HG03159 (cell line): ENCODE results near the gene SCGB1A1.

Experiments
- ATAC-seq: cut with Tn5 transposase; IDR thresholded peaks from one replicate; pipeline ENCODE4 v1.9.1; 2021; ENCODE audit warnings: mild to moderate bottlenecking, moderate library complexity; ENCODE audit not compliant: unreplicated experiment

SCGB1A1 gene

DNA sequence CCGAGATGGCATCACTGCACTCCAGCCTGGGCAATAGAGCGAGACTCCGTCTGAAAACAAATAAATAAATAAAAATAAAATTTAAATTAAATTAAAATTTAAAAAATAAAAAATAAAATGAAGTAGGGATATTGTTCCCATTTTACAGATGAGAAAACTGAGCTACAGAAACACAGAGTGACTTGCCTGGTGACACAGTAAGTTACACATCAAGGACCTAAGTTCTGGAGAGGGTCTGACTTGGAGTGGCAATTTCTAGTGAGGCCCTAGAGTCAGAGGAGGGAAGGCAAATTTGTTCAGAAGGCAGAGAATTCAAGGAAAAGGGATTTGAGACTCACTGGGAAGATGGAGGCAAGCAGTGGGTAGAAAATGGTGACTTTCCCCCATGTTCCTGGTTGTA, 2.0 kb downstream of the SCGB1A1 start:
- ATAC-seq, result no peak

DNA sequence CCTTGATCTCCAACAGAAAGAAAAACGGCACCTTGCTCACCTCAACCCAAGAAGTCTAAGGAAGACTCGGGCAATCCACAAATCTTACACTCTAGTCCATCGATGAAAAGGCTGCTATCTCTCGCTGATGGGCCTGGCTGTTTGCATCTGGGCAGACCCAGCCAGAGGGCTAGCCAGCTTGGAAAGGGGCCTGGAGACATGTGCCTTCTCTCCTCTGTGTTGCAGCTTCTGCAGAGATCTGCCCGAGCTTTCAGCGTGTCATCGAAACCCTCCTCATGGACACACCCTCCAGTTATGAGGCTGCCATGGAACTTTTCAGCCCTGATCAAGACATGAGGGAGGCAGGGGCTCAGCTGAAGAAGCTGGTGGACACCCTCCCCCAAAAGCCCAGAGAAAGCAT, 3.2 kb downstream of the SCGB1A1 start:
- ATAC-seq, result no peak

DNA sequence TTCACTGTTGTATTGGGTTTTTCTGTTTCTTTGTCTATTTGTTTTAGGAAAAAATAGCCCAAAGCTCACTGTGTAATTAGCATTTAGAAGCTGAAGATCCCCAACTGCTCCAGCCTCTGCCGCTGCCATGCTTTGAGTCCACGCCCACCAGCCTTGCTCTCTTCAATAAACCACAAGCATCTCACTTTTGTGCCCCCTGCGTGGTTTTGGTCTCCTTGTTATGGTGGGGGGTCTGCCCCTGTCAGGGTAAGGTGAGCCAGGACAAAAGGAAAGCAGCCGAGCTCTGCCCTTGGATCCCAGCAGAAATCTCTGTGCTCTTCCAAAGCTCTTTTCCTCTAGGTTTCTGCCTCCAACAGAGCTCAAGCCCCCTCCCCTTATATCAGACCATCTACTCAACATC, 4.2 kb downstream of the SCGB1A1 start:
- ATAC-seq, result no peak

DNA sequence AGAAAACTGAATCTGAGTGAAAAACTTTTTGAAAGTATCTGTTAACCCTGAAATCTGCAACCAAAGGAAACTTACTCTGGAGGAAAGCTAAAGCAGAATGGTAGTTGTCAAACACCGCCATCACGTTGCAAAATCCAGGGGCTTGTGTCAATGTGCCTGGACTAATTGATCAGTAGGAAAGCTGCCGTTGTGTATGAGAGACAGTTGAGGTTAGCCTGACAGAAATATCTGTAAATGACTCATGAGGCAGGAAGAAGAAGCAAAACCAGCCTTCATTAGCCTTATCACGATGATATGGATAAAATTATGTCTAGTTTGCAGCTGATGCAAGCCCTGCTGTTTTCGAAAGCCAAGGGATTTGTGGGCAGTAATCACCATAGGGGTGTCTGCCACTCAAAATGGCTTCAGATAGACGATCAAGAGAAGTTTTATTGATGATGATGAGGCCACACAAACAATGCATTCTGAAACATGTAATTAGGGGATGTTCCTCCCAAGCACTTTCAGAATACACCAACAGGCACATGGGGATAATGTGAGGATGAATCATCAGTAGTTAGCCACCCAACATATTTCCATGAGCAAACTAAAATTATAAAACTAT, 8.9 kb downstream of the SCGB1A1 start:
- ATAC-seq, result no peak

DNA sequence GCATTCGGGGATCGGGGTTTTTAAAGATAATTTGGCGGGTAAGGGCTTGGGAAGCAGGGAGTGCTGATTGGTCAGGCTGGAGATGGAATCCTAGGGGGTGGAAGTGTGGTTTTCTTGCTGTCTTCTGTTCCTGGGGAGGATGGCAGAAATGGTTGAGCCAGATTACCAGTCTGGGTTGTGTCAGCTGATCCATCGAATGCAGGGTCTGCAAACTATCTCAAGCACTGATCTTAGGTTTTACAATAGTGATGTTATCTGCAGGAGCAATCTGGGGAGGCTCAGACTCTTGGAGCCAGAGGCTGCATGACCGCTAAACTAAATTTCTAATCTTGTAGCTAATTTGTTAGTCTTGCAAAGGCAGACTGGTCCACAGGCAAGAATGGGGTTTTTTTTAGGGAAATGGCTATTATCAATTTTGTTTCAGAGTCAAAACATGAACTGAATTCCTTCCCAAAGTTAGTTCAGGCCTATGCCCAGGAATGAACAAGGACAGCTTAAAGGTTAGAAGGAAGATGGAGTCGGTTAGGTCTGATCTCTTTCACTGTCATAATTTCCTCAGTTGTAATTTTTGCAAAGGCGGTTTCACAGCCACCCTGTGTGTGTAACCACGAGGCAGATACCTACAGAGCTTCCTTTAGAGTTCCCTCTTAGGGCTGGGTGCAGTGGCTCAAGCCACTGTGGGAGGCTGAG, 10.2 kb downstream of the SCGB1A1 start:
- ATAC-seq, result no peak

DNA sequence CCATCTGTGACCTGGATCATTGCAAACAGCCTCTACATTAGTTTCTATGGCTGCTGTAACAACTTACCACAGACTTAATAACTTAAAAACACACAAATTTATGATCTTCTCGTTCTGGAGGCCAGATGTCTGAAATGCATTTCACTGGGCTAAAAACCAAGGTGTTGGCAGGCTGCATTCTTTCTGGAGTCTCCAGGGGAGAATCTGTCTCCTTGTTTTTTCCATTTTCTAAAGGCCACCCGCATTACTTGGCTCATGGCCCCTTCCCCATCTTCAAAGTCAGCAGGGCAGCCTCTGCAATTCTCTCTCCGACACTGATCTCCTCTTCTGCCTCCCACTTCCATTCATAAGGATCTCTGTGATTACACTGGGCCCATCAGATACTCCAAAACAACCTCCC, 11.6 kb downstream of the SCGB1A1 start:
- ATAC-seq, result no peak

DNA sequence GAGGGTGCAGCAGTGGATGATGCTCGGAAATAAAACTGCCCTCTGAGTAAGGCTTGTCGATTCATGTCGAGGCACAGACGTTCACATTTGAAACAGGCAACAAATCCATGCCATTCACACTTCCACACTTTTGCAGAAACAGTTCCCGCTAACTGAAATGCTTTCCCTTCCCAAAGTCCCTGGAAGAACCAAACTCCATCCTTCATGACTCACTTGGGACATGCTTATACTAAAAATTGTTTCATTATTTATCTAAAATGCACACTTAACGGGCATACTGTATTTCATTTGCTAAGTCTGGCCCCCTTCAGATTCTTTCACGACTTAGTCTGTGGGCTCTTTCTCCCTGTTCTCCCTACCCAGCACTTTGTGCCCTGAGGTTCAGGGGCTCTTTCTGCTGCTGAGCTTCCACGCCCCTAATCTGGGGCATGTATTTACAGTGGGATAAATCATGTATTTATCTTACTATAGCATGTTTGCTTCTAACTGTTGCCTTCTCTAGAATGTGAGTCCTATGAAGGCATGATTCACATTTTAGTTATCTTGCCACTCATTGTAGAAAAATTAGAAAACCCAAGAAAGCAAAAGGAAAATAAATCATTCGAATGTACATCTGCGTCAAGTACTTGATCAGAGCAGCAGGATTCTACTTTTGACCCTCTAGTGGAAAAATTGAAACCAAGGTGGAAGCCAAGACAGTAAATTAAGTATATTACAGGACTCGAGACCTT, 12.5 kb downstream of the SCGB1A1 start:
- no peak for ATAC-seq

DNA sequence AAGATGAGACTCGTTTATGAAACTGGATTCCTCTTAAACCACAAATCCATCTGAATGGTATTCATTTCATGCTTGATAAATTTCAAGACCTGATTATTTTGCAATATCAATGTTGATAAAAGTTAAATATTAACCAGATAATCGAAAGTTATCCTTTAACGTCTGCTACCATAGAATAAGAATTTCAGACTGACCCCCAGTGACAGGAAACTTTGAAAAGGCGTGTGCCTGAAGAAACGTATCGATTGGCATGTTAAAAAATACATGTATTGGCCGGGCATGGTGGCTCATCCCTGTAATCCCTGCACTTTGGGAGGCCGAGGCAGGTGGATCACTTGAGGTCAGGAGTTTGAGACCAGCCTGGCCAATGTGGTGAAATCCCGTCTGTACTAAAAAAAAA, 13.9 kb downstream of the SCGB1A1 start:
- ATAC-seq, result no peak

DNA sequence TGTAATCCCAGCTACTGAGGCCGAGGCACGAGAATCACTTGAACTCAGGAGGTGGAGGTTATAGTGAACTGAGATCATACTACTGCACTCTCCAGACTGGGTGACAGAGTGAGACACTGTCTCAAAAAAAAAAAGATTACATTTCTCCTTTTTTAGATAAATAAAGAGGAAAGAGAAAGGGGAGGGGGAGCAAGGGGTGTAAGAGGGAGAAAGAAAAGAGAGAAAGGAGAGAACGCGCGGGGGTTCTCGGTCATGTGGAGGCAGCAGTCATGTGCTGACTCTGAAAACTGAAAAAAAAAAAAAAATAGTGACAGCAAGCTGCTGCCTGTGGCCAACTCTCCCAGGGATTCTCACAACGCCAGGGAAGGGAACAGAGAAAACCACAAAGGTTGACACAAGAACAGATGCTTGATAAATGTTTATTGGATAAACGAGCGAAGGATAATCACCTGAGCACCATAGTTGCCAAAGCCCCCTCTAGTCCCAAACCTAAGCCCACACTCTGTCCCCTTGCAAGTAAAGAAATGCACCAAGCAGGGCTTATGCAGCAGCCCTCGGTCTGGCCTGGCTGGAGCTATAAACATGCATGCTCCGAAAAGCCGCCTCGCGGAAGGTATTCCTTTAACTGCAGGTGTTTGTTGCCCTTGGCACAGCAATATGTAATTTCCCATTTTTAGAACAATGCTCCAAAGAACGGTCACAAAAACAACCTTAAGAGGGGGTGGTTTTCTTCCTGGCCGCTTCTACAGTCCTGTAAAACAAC, 14.5 kb downstream of the SCGB1A1 start:
- ATAC-seq, result no peak

DNA sequence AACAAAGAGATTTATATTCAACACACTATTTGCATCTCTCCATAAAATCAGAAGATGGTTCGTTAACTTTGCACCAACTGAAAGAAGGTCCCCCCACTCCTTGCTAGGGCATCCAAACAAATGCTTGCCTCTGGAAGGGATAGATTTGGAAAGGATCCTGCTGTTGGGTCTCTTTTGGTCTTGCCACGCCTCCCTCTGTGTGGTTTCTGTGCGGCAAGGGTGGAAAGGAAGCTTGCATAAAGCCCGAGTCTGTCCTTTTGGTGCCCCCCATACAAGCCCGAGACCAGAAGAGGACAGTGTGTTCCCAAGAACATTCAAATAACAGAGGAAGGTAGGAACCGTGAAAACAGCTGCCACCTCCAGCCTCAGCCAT, 15.1 kb downstream of the SCGB1A1 start:
- no peak for ATAC-seq

DNA sequence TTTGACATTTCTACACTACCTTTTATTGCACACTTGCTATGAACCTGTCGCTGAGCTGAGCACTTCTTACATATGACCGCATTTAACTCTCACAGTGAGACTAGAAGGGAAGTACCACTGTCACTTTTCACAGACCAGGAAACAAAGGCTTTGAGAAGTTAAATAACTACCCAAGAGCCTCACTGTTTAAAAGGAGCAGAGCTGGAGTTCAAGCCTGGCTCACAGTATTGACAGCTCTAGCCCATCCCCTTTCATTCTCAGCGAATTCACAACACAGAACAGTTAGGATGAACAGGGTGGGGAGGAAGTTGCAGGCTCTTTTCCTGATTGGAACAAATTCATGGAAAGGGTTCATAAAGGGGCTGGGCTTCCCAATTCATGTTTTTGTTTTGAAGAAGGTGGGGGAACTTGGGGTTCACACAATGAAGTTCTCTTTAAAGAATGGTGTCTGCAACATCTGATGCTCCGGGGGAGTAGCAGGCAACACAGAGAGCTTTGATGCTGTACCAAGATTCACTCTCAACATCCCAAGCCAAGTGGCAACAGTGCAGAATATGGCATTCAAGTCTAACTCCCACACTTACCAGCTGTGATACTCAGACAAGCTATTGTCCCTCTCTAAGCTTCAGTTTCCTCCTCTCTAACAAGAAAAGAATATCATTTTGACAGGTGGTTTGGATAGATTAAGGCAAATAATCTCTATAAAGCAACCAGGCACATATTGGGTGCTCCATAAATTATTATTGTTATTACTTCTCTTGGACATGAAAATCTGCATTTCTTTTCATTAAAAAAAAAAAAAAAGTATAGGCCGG, 17.2 kb downstream of the SCGB1A1 start:
- no peak for ATAC-seq

DNA sequence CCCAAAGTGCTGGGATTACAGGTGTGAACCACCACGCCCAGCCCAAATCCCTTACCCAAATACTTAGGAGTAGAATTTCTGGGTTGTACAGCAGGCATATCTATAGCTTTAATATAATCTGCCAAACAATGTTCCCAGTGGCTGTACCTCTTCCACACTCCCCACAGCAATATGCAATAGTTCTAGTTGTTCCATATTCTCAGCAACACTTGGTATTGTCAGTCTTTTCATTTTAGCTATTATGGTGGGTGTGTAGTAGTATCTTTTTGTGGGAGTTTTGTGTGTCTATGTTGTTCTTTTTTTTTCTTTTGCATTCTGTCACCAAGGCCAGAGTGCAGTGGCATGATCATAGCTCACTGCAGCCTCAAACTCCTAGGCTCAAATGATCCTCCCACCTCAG, 18.8 kb downstream of the SCGB1A1 start:
- ATAC-seq, result no peak

DNA sequence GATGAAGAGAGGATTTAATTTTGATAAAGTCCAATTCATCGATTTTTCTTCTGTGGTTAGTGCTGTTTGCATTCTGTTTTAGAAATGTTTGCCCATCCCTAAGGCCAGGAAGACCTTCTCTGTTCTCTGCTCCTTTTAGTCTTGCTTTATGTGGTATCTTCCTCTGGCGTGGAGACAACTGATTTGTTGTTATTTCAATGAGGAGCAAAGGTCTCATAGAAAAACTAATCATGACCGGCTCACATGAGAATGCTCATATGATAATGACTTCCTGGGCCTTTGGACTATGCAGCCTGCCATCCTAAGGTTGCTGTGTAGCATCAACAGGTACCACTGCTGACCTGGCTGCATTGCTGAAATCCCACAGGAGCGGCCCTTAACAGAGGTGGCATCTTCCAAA, 19.8 kb downstream of the SCGB1A1 start:
- no peak for ATAC-seq

DNA sequence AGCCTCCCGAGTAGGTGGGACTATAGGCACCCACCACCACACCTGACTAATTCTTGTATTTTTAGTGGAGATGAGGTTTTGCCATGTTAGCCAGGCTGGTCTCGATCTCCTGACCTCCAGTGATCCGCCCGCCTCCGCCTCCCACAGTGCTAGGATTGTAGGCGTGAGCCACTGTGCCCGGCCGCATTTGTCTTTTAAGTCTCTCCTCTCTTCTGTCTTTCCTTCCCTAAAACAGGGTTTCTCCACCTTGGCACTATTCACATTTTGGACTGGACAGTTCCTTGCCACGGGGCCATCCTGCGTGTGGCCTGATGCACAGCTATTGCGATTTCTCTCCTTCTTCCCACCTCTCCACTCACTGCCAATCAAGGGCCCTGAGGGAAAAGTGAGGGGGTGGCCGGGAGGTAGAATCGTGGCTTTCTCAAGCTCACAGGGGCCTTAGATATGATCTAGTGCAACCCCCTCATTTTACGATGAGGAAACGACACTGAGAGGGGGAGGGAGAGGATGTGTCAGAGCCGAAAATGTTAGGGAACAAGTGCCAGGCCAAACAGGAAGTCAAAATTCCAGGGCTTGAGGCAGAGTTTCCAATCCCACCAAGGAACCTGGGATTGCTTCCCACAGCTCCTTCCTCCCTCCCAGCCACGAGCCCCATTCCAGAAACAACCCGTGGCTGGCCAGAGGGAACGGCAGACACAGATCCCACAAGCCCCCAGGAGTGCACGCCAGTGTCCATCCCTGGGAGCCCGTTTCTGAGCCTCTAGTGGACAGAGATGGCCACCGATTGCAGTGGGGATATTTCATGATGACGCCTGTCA, 21.2 kb downstream of the SCGB1A1 start:
- no peak for ATAC-seq

DNA sequence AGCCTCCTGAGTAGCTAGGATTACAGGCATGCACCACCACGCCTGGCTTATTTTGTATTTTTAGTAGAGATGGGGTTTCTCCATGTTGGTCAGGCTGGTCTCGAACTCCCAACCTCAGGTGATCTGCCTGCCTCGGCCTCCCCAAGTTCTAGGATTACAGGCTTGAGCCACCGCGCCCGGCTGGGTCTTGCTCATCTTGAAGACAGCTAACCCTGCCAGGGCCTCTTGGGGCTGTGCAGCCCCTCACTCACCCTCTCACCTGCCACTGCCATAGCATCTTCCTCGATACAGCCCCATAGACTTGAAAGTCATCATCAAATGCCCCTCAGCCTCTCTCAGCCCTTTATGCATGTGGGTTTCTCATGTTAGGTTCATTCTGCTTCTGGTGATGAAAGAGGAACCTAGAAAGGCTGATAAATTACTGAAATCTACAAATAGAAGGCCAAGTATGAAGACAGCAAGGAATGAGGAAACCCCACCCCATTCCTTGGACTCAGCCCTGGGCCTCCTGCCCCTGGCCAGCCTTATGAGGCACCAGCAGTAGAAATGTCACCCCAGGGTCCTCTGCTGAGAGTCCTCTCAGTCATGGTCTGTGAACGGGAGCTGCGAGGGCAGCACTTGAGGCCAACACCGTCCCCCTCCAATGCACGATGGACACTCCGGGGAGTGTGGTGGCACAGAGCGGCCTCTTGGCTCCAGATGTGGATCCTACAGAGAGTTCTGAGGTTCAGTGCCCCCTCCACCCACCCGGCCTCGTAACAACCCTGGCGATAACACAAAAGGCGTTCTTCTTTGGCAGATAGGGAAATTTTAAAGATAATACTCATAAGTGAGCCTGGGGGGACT, 24.8 kb downstream of the SCGB1A1 start:
- ATAC-seq, result no peak

DNA sequence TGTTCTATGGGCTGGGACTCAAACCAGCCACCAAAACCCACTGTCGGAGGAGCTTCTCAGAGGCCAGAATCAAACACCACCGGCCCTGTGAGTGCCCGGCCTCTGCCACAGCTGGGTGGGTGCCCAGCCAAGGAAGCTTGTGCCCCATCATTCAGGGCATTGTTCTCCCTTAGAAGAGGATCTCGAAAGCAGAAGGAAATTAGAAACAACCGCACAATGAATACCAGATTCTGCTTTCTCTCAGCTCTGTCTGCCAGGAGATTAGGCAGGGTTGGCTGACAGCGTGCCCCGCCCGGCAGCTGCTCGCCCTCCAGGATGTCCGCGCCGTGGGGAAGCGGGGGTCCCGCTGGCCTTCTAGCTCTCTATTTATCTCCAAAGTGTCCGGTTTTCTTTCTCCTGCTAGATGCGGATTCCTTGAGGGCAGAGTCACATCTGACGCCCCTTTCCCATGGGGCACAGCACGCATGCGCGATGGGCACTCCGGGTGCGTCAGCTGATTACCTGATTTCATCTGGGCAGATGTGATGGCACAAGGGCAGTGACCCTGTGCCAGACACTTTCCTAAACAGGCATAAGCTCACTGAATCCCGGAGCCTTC, 25.5 kb downstream of the SCGB1A1 start:
- no peak for ATAC-seq

DNA sequence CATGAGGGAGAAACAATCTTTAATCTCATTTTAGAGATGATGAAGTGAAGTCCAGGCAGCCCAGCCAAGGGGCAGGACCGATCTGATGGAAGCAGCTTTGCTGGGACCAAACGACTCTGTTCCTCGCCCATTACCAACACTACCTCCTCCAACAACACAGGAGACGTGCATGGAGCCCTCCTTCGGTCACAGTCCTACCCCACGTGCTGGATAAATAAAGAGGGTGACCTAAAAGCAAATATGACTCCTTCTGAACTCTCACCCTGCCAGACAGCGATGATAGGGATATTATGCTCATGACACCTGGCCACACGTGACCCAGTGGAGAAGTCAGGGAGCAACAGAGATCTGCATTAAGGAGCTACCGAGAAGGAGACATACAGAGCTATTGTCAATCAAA, 26.0 kb downstream of the SCGB1A1 start:
- no peak for ATAC-seq

DNA sequence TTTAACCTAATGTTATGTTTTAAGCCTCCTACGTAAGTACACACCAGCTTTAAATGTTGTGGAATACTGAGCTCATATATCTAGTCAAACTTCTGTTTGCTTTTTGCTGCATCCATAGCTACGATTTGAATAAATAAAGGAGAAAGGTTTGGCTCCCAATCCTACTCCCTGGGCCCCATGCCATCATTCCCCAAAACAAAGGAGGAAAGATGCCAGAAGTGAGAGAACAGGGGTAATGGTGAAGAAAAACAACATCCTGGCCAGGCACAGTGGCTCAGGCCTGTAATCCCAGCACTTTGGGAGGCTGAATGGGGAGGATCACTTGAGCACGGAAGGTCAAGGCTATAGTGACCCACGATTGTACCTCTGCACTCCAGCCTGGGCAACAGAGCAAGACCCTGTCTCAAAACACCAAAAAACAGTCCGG, 26.5 kb downstream of the SCGB1A1 start:
- ATAC-seq, result no peak

DNA sequence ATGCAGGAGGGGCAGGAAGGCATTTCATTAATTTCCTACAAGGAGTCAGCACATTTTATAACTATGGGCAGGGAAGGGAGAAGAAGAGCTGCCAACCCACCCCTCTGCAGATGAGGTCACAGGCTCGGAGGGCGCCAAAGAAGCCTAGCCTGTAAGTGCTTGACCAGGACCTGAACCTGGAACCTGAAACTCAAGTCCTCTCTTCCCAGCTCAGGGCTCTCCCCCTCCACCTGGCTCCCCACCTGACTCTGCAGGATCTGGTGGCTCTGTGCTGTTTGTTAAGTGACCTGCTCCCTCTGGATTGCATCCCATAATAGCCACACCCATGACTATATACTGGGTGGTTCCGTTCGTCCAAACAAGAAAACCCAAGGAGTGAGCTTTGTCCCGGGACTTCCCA, 27.3 kb downstream of the SCGB1A1 start:
- ATAC-seq, result no peak
